Forelimb muscle (tissue), 1 donor: Measurements from ENCODE around the gene SREK1. TPM values are rescaled to one million over a fixed set of nuclear protein-coding genes. Genes with fewer than 3 reads are reported as not detected.
"Not testable (repeated sequence)": the region's sequence is repeated elsewhere in the genome, so short reads cannot be mapped to it uniquely, and the experiment has no call there.

Experiments
- DNase-seq: peaks from one replicate; pipeline ENCODE4 v3.0.0-alpha.2; 2013; ENCODE audit warnings: low read depth
- polyA plus RNA-seq: library from polyadenylated mRNA; unstranded; fragments of 120-200 nt; gene quantifications from one replicate; pipeline ENCODE4 v1.2.1, GENCODE V29; 2013; ENCODE audit not compliant: insufficient read length

The SREK1 gene
- polyA plus RNA-seq, 1 donor = 86.9 TPM

GRCh38 chr5:66222455-66222854 lies 78.4 kb downstream of the SREK1 start:
- DNase-seq = no peak

- not testable (repeated sequence) for DNase-seq
These were observed 78.8 kb downstream of the SREK1 start for GRCh38 chr5:66222896-66223295.

GRCh38 chr5:66223637-66224036 lies 79.5 kb downstream of the SREK1 start:
- no peak for DNase-seq

- no peak for DNase-seq
These were observed 80.2 kb downstream of the SREK1 start for GRCh38 chr5:66224274-66224673.

- no peak for DNase-seq
These were observed 80.9 kb downstream of the SREK1 start for GRCh38 chr5:66224773-66225553.

- DNase-seq = no peak
These were observed 86.5 kb downstream of the SREK1 start for GRCh38 chr5:66230551-66230950.

GRCh38 chr5:66231508-66231907 lies 87.4 kb downstream of the SREK1 start:
- DNase-seq = no peak

GRCh38 chr5:66232275-66232674 lies 88.2 kb downstream of the SREK1 start:
- no peak for DNase-seq

GRCh38 chr5:66232706-66233445 lies 88.8 kb downstream of the SREK1 start:
- DNase-seq = no peak

Other genes starting within 250 kb of the SREK1 start
- gene ERBIN, start 217.7 kb upstream of the SREK1 start, polyA plus RNA-seq = 40.5 TPM